Panc1 (cell line): ENCODE data around the gene LTBP3. TPM values are rescaled to one million over a fixed set of nuclear protein-coding genes. Genes with fewer than 3 reads are reported as not detected.
A peak's percentile ranks its signal among the peaks of the same experiment; 100 is the strongest.

Experiments
- ATAC-seq: fragments of 200-7000 bp; cut with Tn5 transposase; 2 replicates; pipeline ENCODE4 v1.9.1; 2020; ENCODE audit warnings: mild to moderate bottlenecking, moderate library complexity
- BruUV-seq: library from RNA; stranded (reverse); fragments of 400-500 nt; replicated peaks from 2 replicates; lab custom pipeline; 2021; lab: Mats Ljungman, UMichigan
- CTCF ChIA-PET: fragments of 300-600 bp; sonication (Branson Sonifier 250); formaldehyde crosslinking; loops from one replicate; lab custom pipeline; 2022; ENCODE audit warnings: antibody characterized with exemption; lab: Charles Lee
- POLR2A ChIA-PET: fragments of 300-600 bp; sonication (Branson Sonifier 250); formaldehyde crosslinking; loops from one replicate; lab custom pipeline; 2022; ENCODE audit warnings: antibody characterized with exemption; lab: Charles Lee
- DNase-seq: peaks from one replicate; pipeline ENCODE4 v3.0.0-alpha.2; 2010; ENCODE audit warnings: low read depth, low spot score
- H3K27ac ChIP-seq: 2 replicates; pipeline ENCODE4 v1.5.1; 2011; ENCODE audit warnings: mild to moderate bottlenecking, low read length, inconsistent platforms
- H3K27me3 ChIP-seq: fragments of 200-500 bp; sonication (Bioruptor generic); 2 replicates; pipeline ENCODE4 v1.6.0; 2014; ENCODE audit warnings: low read length, inconsistent platforms; ENCODE audit not compliant: control insufficient read depth, insufficient read depth
- H3K36me3 ChIP-seq: fragments of 200-500 bp; sonication (Bioruptor generic); 2 replicates; pipeline ENCODE4 v1.5.1; 2014; ENCODE audit warnings: inconsistent platforms, mild to moderate bottlenecking, low read length, moderate library complexity; ENCODE audit not compliant: control insufficient read depth, insufficient read depth
- H3K4me1 ChIP-seq: 2 replicates; pipeline ENCODE4 v1.5.1; 2011; ENCODE audit warnings: inconsistent platforms, mild to moderate bottlenecking, low read length, moderate library complexity; ENCODE audit not compliant: control insufficient read depth, insufficient read depth
- H3K4me3 ChIP-seq, 2 experiments: 2 replicates each; pipeline ENCODE4 v1.5.1; 2011 to 2012; ENCODE audit warnings: low read depth in 2 of 2, low read length in 2 of 2, mild to moderate bottlenecking in 2 of 2, inconsistent platforms in 1 of 2, moderate library complexity in 1 of 2
- H3K9me3 ChIP-seq: fragments of 200-500 bp; sonication (Bioruptor generic); 2 replicates; pipeline ENCODE4 v1.5.1; 2014; ENCODE audit warnings: low read depth, mild to moderate bottlenecking, inconsistent platforms, low read length, moderate library complexity; ENCODE audit not compliant: control insufficient read depth, insufficient read depth
- POLR2AphosphoS5 ChIP-seq: IDR thresholded peaks from 2 replicates; pipeline ENCODE4 v1.6.1; 2012; ENCODE audit warnings: mild to moderate bottlenecking, low read depth, low read length, moderate library complexity
- SIN3A ChIP-seq: IDR thresholded peaks from 2 replicates; pipeline ENCODE4 v1.6.1; 2012; ENCODE audit warnings: low read depth, mild to moderate bottlenecking, low read length, moderate library complexity, borderline replicate concordance; ENCODE audit not compliant: insufficient read depth
- TCF7L2 ChIP-seq: IDR thresholded peaks from 2 replicates; pipeline ENCODE4 v1.6.1; 2011; ENCODE audit warnings: mild to moderate bottlenecking, low read depth, low read length, inconsistent platforms
- in situ Hi-C: cut with HindIII; loops from 2 replicates; pipeline ENCODE4 v1.10.0; 2016; ENCODE audit warnings: low sequenced_read_pairs, low pct_unique_long_range_greater_than_20kb
- intact Hi-C: fragments of 100-400 bp; cut with micrococcal nuclease; formaldehyde crosslinking; loops from one replicate; pipeline ENCODE4 v1.10.0; 2022; ENCODE audit not compliant: unreplicated experiment
- total RNA-seq: library from RNA; stranded (reverse); gene quantifications from one replicate; pipeline ENCODE4 v1.2.1, GENCODE V29; 2021; ENCODE audit not compliant: unreplicated experiment
- TF ChIP-seq, protein P1 (sequence below): fragments of 450-650 bp; IDR thresholded peaks from 2 replicates; pipeline ENCODE4 v1.5.1; 2017; ENCODE audit warnings: mild to moderate bottlenecking
- TF ChIP-seq, protein P2 (sequence below), 2 experiments: IDR thresholded peaks; 2 replicates each; pipeline ENCODE4 v1.6.1; 2011 to 2012; ENCODE audit warnings: low read depth in 2 of 2, control low read depth in 1 of 2, low read length in 1 of 2, mild to moderate bottlenecking in 1 of 2, moderate library complexity in 1 of 2; ENCODE audit not compliant: insufficient read depth in 1 of 2

Gene LTBP3
- total RNA-seq, 1 experiment from 2014 or later = 133 TPM

DNA sequence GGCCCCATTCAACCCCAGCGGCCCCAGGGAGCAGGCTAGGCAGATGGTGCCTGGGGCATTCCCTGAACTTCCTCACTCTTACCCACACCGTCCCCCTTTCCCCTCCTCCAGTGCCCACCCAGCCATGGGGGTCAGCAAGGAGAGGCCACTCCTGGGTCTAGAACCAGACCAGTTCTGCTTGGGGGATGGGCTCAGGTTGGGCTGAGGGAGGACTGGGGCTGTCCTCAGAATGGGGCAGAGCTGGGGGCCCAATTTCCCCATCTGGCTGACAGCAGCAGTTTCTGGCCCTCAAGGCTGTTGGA, 20.9 kb downstream of the LTBP3 start:
- H3K4me3 ChIP-seq = no peak overlapping the region
- peak overlapping the region; percentile 39; the same call in 1 of the 2 replicates for H3K27ac ChIP-seq
- no peak for TF ChIP-seq TCF7L2
- no peak for TF ChIP-seq SIN3A
- TF ChIP-seq, protein P1, sequence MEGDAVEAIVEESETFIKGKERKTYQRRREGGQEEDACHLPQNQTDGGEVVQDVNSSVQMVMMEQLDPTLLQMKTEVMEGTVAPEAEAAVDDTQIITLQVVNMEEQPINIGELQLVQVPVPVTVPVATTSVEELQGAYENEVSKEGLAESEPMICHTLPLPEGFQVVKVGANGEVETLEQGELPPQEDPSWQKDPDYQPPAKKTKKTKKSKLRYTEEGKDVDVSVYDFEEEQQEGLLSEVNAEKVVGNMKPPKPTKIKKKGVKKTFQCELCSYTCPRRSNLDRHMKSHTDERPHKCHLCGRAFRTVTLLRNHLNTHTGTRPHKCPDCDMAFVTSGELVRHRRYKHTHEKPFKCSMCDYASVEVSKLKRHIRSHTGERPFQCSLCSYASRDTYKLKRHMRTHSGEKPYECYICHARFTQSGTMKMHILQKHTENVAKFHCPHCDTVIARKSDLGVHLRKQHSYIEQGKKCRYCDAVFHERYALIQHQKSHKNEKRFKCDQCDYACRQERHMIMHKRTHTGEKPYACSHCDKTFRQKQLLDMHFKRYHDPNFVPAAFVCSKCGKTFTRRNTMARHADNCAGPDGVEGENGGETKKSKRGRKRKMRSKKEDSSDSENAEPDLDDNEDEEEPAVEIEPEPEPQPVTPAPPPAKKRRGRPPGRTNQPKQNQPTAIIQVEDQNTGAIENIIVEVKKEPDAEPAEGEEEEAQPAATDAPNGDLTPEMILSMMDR = no peak
- TF ChIP-seq, protein P2, sequence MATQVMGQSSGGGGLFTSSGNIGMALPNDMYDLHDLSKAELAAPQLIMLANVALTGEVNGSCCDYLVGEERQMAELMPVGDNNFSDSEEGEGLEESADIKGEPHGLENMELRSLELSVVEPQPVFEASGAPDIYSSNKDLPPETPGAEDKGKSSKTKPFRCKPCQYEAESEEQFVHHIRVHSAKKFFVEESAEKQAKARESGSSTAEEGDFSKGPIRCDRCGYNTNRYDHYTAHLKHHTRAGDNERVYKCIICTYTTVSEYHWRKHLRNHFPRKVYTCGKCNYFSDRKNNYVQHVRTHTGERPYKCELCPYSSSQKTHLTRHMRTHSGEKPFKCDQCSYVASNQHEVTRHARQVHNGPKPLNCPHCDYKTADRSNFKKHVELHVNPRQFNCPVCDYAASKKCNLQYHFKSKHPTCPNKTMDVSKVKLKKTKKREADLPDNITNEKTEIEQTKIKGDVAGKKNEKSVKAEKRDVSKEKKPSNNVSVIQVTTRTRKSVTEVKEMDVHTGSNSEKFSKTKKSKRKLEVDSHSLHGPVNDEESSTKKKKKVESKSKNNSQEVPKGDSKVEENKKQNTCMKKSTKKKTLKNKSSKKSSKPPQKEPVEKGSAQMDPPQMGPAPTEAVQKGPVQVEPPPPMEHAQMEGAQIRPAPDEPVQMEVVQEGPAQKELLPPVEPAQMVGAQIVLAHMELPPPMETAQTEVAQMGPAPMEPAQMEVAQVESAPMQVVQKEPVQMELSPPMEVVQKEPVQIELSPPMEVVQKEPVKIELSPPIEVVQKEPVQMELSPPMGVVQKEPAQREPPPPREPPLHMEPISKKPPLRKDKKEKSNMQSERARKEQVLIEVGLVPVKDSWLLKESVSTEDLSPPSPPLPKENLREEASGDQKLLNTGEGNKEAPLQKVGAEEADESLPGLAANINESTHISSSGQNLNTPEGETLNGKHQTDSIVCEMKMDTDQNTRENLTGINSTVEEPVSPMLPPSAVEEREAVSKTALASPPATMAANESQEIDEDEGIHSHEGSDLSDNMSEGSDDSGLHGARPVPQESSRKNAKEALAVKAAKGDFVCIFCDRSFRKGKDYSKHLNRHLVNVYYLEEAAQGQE (IDR thresholded peaks at IDR 0.05; ENCODE audit: insufficient read depth in 1 of 2, low read depth in 2 of 2, low read length in 1 of 2) = no peak
- no peak for TF ChIP-seq POLR2AphosphoS5
- BruUV-seq = no TSS peak
- in situ Hi-C loops (no loop called here), intact Hi-C loops (no loop called here)
- ChIA-PET POLR2A (interaction anchor here (0.6 kb wide), 1 partner anchor 29 kb away, joined by 3 read pairs; no protein-coding TSS in a partner anchor), CTCF (interaction anchor here (0.7 kb wide), 1 partner anchor 10 kb away, joined by 10 read pairs; no protein-coding TSS in a partner anchor)
- H3K9me3 ChIP-seq = no peaks in the 10 kb centered on the region
- ATAC-seq (no peak), DNase-seq (no peak)
- no peaks in the 10 kb centered on the region for H3K27me3 ChIP-seq
- peaks cover 2% of the 10 kb centered on the region; the same call in 1 of the 2 replicates for H3K36me3 ChIP-seq
- peaks cover 18% of the 10 kb centered on the region for H3K4me1 ChIP-seq

- Histone ChIP-seq H3K27me3 (no peaks in the 10 kb centered on the region), H3K36me3 (peaks cover 2% of the 10 kb centered on the region; the same call in 1 of the 2 replicates), H3K27ac (peak overlapping the region; percentile 39; the same call in 1 of the 2 replicates), H3K4me1 (peaks cover 18% of the 10 kb centered on the region), H3K9me3 (no peaks in the 10 kb centered on the region), H3K4me3 (no peak overlapping the region)
- ChIA-PET POLR2A (interaction anchor here (0.6 kb wide), 1 partner anchor 28 kb away, joined by 3 read pairs; no protein-coding TSS in a partner anchor), CTCF (no interaction called here)
- ATAC-seq (no peak), DNase-seq (no peak)
- BruUV-seq = no TSS peak
- TF ChIP-seq, protein P2 (IDR thresholded peaks at IDR 0.05; ENCODE audit: insufficient read depth in 1 of 2, low read depth in 2 of 2, low read length in 1 of 2) = no peak
- TF ChIP-seq POLR2AphosphoS5 (no peak), SIN3A (no peak), TCF7L2 (no peak)
- TF ChIP-seq, protein P1 = no peak
- in situ Hi-C loops = no loop called here
- intact Hi-C loops = no loop called here
Observed at GRCh38 chr11:65536412-65537295, 21.5 kb downstream of the LTBP3 start.
